Naive thymus-derived CD4-positive, alpha-beta T cell (primary cell): ENCODE results near the gene SNAP23. TPM values are rescaled to one million over a fixed set of nuclear protein-coding genes. Genes with fewer than 3 reads are reported as not detected.

Source experiments
- ATAC-seq: fragments of 150-1000 bp; cut with Tn5 transposase; 2 replicates; pipeline ENCODE4 v1.10.0; 2021; ENCODE audit warnings: mild to moderate bottlenecking, moderate library complexity
- CTCF ChIA-PET: fragments of 350-600 bp; sonication (Branson Sonifier 250); formaldehyde crosslinking; loops from one replicate; lab custom pipeline; 2021; ENCODE audit warnings: antibody characterized with exemption; lab: Charles Lee
- POLR2A ChIA-PET: fragments of 350-600 bp; sonication (Branson Sonifier 250); formaldehyde crosslinking; loops from one replicate; lab custom pipeline; 2021; ENCODE audit warnings: antibody characterized with exemption, inconsistent platforms; lab: Charles Lee
- DNase-seq, 9 donors: peaks; one replicate each; pipeline versions ENCODE4 v3.0.0 to v3.0.0-alpha.2; 2020 to 2022; ENCODE audit warnings: mixed read lengths in 1 of 9
- H3K27ac ChIP-seq: one replicate; pipeline ENCODE4 v1.7.0; 2013; ENCODE audit warnings: mild to moderate bottlenecking, low read depth, low read length, moderate library complexity
- H3K27me3 ChIP-seq, 2 donors: one replicate each; pipeline ENCODE4 v1.7.0; 2013; ENCODE audit warnings: low read length in 2 of 2, mild to moderate bottlenecking in 2 of 2, moderate library complexity in 2 of 2; ENCODE audit not compliant: control insufficient read depth in 2 of 2, insufficient read depth in 2 of 2
- H3K36me3 ChIP-seq, 3 experiments: 1 replicate in 2 of 3; 2 replicates in 1 of 3; pipeline ENCODE4 v1.7.0; 2013; ENCODE audit warnings: low read length in 3 of 3, mild to moderate bottlenecking in 3 of 3, moderate library complexity in 1 of 3; ENCODE audit not compliant: insufficient read depth in 3 of 3, control insufficient read depth in 2 of 3
- H3K4me1 ChIP-seq, 2 donors: one replicate each; pipeline ENCODE4 v1.7.0; 2013; ENCODE audit warnings: low read length in 2 of 2, mild to moderate bottlenecking in 2 of 2, moderate library complexity in 1 of 2; ENCODE audit not compliant: control insufficient read depth in 2 of 2, insufficient read depth in 2 of 2
- H3K4me3 ChIP-seq: 2 replicates; pipeline ENCODE4 v1.7.0; 2013; ENCODE audit warnings: mild to moderate bottlenecking, low read length
- H3K9me3 ChIP-seq, 3 experiments: 1 replicate in 2 of 3; 2 replicates in 1 of 3; pipeline ENCODE4 v1.7.0; 2013; ENCODE audit warnings: low read length in 3 of 3; ENCODE audit not compliant: control insufficient read depth in 2 of 3
- H3K27ac Mint-ChIP-seq, 9 donors: one replicate each; pipeline ENCODE4 v1.8.0; 2020 to 2022; ENCODE audit warnings: mixed read lengths in 9 of 9, mild to moderate bottlenecking in 8 of 9, moderate library complexity in 5 of 9, inconsistent platforms in 2 of 9
- H3K27me3 Mint-ChIP-seq, 5 donors: one replicate each; pipeline ENCODE4 v1.8.0; 2021 to 2022; ENCODE audit warnings: mixed read lengths in 5 of 5, mild to moderate bottlenecking in 1 of 5
- H3K36me3 Mint-ChIP-seq, 5 donors: one replicate each; pipeline ENCODE4 v1.8.0; 2020 to 2022; ENCODE audit warnings: mixed read lengths in 5 of 5, mild to moderate bottlenecking in 3 of 5, inconsistent platforms in 1 of 5
- H3K4me1 Mint-ChIP-seq, 7 donors: one replicate each; pipeline ENCODE4 v1.8.0; 2020 to 2022; ENCODE audit warnings: mixed read lengths in 7 of 7, mild to moderate bottlenecking in 3 of 7, inconsistent platforms in 1 of 7
- H3K4me3 Mint-ChIP-seq, 10 donors: one replicate each; pipeline ENCODE4 v1.8.0; 2020 to 2022; ENCODE audit warnings: mild to moderate bottlenecking in 10 of 10, mixed read lengths in 10 of 10, moderate library complexity in 6 of 10, inconsistent platforms in 2 of 10
- H3K9me3 Mint-ChIP-seq, 11 donors: one replicate each; pipeline ENCODE4 v1.8.0; 2020 to 2022; ENCODE audit warnings: mixed read lengths in 11 of 11, mild to moderate bottlenecking in 4 of 11, inconsistent platforms in 1 of 11, moderate library complexity in 1 of 11
- intact Hi-C, 2 donors: fragments of 100-400 bp; cut with micrococcal nuclease; formaldehyde crosslinking; loops; one replicate each; pipeline ENCODE4 v1.15.1; 2023
- polyA plus RNA-seq, 2 donors: library from polyadenylated mRNA; unstranded; fragments of 300-500 nt; fragmentation: Illumina TruSeq; gene quantifications; one replicate each; pipeline ENCODE4 v1.2.3, GENCODE V29; 2021
- total RNA-seq, 6 experiments: library from RNA in 5 of 6; stranded (reverse) in 5 of 6; gene quantifications; 1 replicate in 5 of 6; 2 replicates in 1 of 6; pipeline ENCODE4 v1.2.3 and lab custom pipeline; 2021 to 2026

The SNAP23 gene
- total and polyA plus RNA-seq, 7 experiments from 2014 or later: 60.0 to 80.0 (median 70.6) TPM

GRCh38 chr15:42502477-42502876 lies 7.0 kb downstream of the SNAP23 start:
- ChIA-PET CTCF (no interaction called here), POLR2A (interaction anchor here (1.8 kb wide), 1 partner anchor 12 kb away, joined by 8 read pairs; the partner anchor contains the start of gene ZNF106)
- Histone ChIP-seq H3K4me1 (peaks cover 0 to 4% of the 10 kb centered on the region in 2 donors), H3K27me3 (no peaks in the 10 kb centered on the region), H3K9me3 (no peaks in the 10 kb centered on the region), H3K27ac (no peak overlapping the region), H3K4me3 (no peak overlapping the region), H3K36me3 (peaks cover 0 to 6% (median 0%) of the 10 kb centered on the region in 3 experiments)
- Mint-ChIP-seq H3K4me3 (no peak overlapping the region), H3K4me1 (peaks cover 16 to 48% (median 39%) of the 10 kb centered on the region in 7 donors), H3K27ac (peak overlapping the region in 2 of 9 donors; percentile 45 to 56), H3K36me3 (peaks cover 0 to 4% (median 0%) of the 10 kb centered on the region in 5 donors), H3K27me3 (no peaks in the 10 kb centered on the region), H3K9me3 (no peaks in the 10 kb centered on the region)
- intact Hi-C loops: no loop called here
- DNase-seq (no peak), ATAC-seq (no peak)

DNA sequence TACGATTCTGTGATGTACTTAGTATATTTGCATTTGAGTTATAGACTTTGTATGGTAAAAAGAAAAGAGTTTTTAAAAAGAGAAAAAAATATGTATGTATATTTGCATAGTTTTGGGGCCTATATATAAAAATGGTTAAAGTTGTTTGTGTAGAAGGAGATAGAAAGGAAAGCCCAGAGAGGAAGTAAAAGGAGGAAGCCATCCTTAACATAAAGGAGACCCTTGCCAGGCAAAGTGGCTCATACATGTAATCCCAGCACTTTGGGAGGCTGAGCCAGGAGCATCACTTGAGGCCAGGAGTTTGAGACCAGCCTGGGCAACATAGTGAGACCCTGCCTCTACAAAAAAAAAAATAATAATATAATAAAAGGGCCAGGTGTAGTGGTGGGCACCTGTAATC lies 8.4 kb downstream of the SNAP23 start:
- DNase-seq (no peak), ATAC-seq (no peak)
- Histone ChIP-seq H3K4me1 (no peaks in the 10 kb centered on the region), H3K27ac (no peak overlapping the region), H3K9me3 (no peaks in the 10 kb centered on the region), H3K36me3 (peaks cover 0 to 11% (median 0%) of the 10 kb centered on the region in 3 experiments), H3K4me3 (no peak overlapping the region), H3K27me3 (no peaks in the 10 kb centered on the region)
- POLR2A ChIA-PET: interaction anchor here (1.6 kb wide), 1 partner anchor 13 kb away, joined by 5 read pairs; the partner anchor contains the start of gene ZNF106
- intact Hi-C loops: no loop called here
- Mint-ChIP-seq H3K27ac (peak overlapping the region in 1 of 9 donors; percentile 62), H3K36me3 (peaks cover 0 to 9% (median 0%) of the 10 kb centered on the region in 5 donors), H3K9me3 (no peaks in the 10 kb centered on the region), H3K4me1 (peaks cover 12 to 48% (median 29%) of the 10 kb centered on the region in 7 donors), H3K4me3 (no peak overlapping the region), H3K27me3 (no peaks in the 10 kb centered on the region)
- CTCF ChIA-PET: interaction anchor here (1.2 kb wide), 1 partner anchor 9 kb away, joined by 4 read pairs; the partner anchor contains the start of gene SNAP23

DNA sequence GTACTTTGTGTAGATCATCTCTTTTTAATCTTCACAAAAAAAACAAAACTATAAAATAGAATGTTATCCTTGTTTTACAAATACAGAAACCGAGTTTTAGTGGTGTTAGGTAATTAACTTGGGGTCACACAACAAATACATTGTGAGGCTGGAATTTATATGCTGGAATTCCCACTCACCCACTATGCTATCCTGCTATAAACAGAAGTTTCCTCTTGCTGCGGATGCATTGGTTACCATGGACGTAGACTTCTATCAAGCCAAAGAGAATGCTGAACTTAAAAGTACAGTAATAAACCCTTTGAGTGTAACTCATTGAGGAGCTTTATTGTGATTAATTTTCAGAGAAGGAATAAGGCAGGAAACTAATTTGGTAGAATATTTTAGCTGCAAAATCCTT lies 9.2 kb downstream of the SNAP23 start:
- H3K27ac Mint-ChIP-seq: peak overlapping the region in 1 of 9 donors; percentile 12
- H3K4me1 ChIP-seq: no peaks in the 10 kb centered on the region
- H3K9me3 ChIP-seq: no peaks in the 10 kb centered on the region
- no peak overlapping the region for H3K27ac ChIP-seq
- H3K4me3 Mint-ChIP-seq: no peak overlapping the region
- H3K36me3 Mint-ChIP-seq: peaks cover 0 to 12% (median 0%) of the 10 kb centered on the region in 5 donors
- no peaks in the 10 kb centered on the region for H3K27me3 ChIP-seq
- ATAC-seq (no peak), DNase-seq (no peak)
- ChIA-PET CTCF (interaction anchor here (0.6 to 1.2 kb wide), 4 partner anchors 10 to 422 kb away, joined by 3 to 4 read pairs (median 4); partner anchors contain the start of gene SNAP23), POLR2A (interaction anchor here (1.6 kb wide), 1 partner anchor 13 kb away, joined by 5 read pairs; the partner anchor contains the start of gene ZNF106)
- H3K9me3 Mint-ChIP-seq: no peaks in the 10 kb centered on the region
- intact Hi-C loops: no loop called here
- H3K27me3 Mint-ChIP-seq: no peaks in the 10 kb centered on the region
- H3K36me3 ChIP-seq: peaks cover 0 to 11% (median 0%) of the 10 kb centered on the region in 3 experiments
- H3K4me3 ChIP-seq: no peak overlapping the region
- H3K4me1 Mint-ChIP-seq: peaks cover 14 to 43% (median 21%) of the 10 kb centered on the region in 7 donors

DNA sequence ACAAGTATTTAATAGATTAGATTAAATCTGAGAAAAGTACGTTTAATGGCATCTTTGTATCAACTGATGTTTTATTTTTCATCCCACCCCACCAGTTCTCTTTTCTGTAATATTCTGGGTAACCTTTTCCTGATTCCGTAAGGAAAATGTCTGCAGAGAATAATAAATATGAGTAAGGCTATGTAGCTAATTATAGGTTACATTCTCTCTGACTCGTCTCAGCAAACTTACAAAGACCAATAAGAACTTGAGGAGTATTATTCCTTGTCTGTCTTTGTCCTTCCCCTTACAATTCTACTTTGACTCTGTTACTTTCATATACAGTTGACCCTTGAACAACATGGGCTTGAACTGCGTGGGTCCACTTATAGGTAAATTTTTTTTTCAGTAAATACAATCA lies 12.1 kb downstream of the SNAP23 start:
- no peak overlapping the region for H3K4me3 ChIP-seq
- CTCF ChIA-PET: no interaction called here

DNA sequence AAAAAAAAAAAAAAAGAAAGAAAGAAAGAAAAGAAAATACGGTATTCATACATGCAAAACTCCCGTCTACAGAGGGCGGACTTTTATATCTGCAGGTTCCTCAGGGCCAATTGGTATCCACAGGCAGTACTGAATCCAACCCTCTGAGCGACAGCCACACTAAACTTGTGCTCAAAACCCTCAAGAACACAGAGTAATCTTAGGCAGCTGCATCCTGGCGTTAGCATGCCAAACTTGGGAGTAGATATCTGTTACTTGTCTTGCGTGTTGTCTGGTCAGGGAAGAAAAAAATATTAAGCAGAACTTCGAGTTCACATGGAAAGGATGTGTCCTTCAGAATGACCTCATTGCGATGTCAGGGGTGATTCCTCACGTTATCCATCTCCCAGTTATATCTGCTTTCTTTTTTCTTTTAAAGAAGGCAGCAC lies 12.8 kb downstream of the SNAP23 start:
- Histone ChIP-seq H3K4me3 (no peak overlapping the region), H3K4me1 (no peaks in the 10 kb centered on the region), H3K27ac (no peak overlapping the region), H3K27me3 (no peaks in the 10 kb centered on the region), H3K36me3 (peaks cover 0 to 23% (median 0%) of the 10 kb centered on the region in 3 experiments), H3K9me3 (no peaks in the 10 kb centered on the region)
- CTCF ChIA-PET: interaction anchor here (0.6 kb wide), 1 partner anchor 688 kb away, joined by 3 read pairs; no protein-coding TSS in a partner anchor
- Mint-ChIP-seq H3K4me3 (no peak overlapping the region), H3K27me3 (no peaks in the 10 kb centered on the region), H3K27ac (no peak overlapping the region), H3K36me3 (peaks cover 3 to 16% (median 5%) of the 10 kb centered on the region in 5 donors), H3K9me3 (no peaks in the 10 kb centered on the region), H3K4me1 (peaks cover 0 to 27% (median 19%) of the 10 kb centered on the region in 7 donors)
- ATAC-seq: no peak
- DNase-seq: no peak
- POLR2A ChIA-PET: no interaction called here
- intact Hi-C loops: no loop called here

More for the DNA sequence above, 12.1 kb downstream of the SNAP23 start:
- Histone ChIP-seq H3K9me3 (no peaks in the 10 kb centered on the region), H3K27me3 (no peaks in the 10 kb centered on the region), H3K36me3 (peaks cover 0 to 19% (median 0%) of the 10 kb centered on the region in 3 experiments), H3K27ac (no peak overlapping the region), H3K4me1 (no peaks in the 10 kb centered on the region)
- intact Hi-C loops: no loop called here
- H3K27me3 Mint-ChIP-seq: no peaks in the 10 kb centered on the region
- no peak overlapping the region for H3K4me3 Mint-ChIP-seq
- DNase-seq: no peak
- H3K36me3 Mint-ChIP-seq: peaks cover 0 to 12% (median 0%) of the 10 kb centered on the region in 5 donors
- POLR2A ChIA-PET: interaction anchor here (0.6 kb wide), 1 partner anchor 37 kb away, joined by 3 read pairs; no protein-coding TSS in a partner anchor
- H3K27ac Mint-ChIP-seq: no peak overlapping the region
- no peak for ATAC-seq
- peaks cover 0 to 29% (median 19%) of the 10 kb centered on the region in 7 donors for H3K4me1 Mint-ChIP-seq
- no peaks in the 10 kb centered on the region for H3K9me3 Mint-ChIP-seq

DNA sequence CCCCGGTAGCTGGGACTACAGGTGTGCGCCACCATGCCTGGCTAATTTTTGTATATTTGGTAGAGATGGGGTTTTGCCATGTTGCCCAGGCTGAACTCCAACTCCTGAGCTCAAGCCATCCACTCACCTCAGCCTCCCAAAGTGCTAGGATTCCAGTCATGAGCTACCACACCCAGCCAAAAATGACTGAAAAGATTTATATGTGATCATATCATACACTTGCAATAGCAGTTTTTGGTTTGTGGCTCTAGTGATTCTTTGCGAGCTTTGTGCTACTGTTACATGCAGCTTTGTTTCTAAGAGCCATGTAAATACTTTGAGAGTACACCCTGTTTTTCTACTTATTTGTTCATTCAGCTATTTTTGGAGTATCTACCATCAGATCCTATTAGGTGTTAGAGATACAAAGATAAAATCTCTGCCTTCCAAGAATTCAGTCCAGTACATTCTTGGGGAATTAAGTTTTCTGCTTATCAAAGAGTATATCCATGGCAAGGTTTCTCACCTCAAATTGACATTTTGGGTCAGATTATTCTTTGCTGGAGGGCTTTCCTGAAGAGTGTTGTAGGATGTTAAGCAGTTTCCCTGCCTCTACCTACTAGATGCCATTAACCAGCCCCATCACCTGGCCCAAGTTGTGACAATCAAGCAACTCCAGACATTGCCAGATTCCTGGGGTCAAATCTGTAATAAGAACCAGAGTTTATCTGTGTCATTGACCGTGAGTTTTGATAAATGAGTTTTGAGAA lies 15.0 kb downstream of the SNAP23 start:
- H3K27me3 ChIP-seq: no peaks in the 10 kb centered on the region
- Mint-ChIP-seq H3K36me3 (peaks cover 10 to 30% (median 15%) of the 10 kb centered on the region in 5 donors), H3K9me3 (no peaks in the 10 kb centered on the region), H3K4me3 (no peak overlapping the region), H3K27ac (peak overlapping the region in 4 of 9 donors; percentile 2 to 25 (median 9)), H3K4me1 (peaks cover 0 to 22% (median 15%) of the 10 kb centered on the region in 7 donors), H3K27me3 (no peaks in the 10 kb centered on the region)
- ChIA-PET CTCF (no interaction called here), POLR2A (no interaction called here)
- no peak overlapping the region for H3K4me3 ChIP-seq
- intact Hi-C loops: no loop called here
- H3K4me1 ChIP-seq: no peaks in the 10 kb centered on the region
- ATAC-seq: no peak
- peaks cover 0 to 36% (median 5%) of the 10 kb centered on the region in 3 experiments for H3K36me3 ChIP-seq
- no peaks in the 10 kb centered on the region for H3K9me3 ChIP-seq
- H3K27ac ChIP-seq: no peak overlapping the region
- DNase-seq: no peak
